ENCODE data around the gene AQP2. TPM values are rescaled to one million over a fixed set of nuclear protein-coding genes. Genes with fewer than 3 reads are reported as not detected.

The AQP2 gene
- total RNA-seq, 1 donor from 2014 or later, result not detected

GRCh38 chr12:49959685-49960473, 9.3 kb downstream of the AQP2 start:
- peaks cover 25% of the 10 kb centered on the region for H3K4me1 Mint-ChIP-seq (ENCODE audit: low read depth)
- H3K4me3 Mint-ChIP-seq (ENCODE audit: unreplicated experiment), result peak overlapping the region; percentile 47
- no peak for TF ChIP-seq CTCF (IDR thresholded peaks at IDR 0.05)
- peak; percentile 49 for DNase-seq (ENCODE audit: low spot score)
- no peaks in the 10 kb centered on the region for H3K9me3 Mint-ChIP-seq (ENCODE audit: low read depth)
- no peak overlapping the region for H3K27ac Mint-ChIP-seq (ENCODE audit: unreplicated experiment)
- H3K36me3 Mint-ChIP-seq (ENCODE audit: low read depth), result no peaks in the 10 kb centered on the region
- H3K27me3 Mint-ChIP-seq (ENCODE audit: low read depth), result peaks cover 11% of the 10 kb centered on the region

GRCh38 chr12:49960474-49961110, 10.1 kb downstream of the AQP2 start:
- Mint-ChIP-seq H3K36me3 (ENCODE audit: low read depth) (no peaks in the 10 kb centered on the region), H3K27me3 (ENCODE audit: low read depth) (peaks cover 12% of the 10 kb centered on the region), H3K4me1 (ENCODE audit: low read depth) (peaks cover 25% of the 10 kb centered on the region), H3K9me3 (ENCODE audit: low read depth) (no peaks in the 10 kb centered on the region), H3K27ac (ENCODE audit: unreplicated experiment) (no peak overlapping the region), H3K4me3 (ENCODE audit: unreplicated experiment) (peak overlapping the region; percentile 47)
- TF ChIP-seq CTCF (IDR thresholded peaks at IDR 0.05), result no peak
- DNase-seq (ENCODE audit: low spot score), result no peak

- H3K9me3 Mint-ChIP-seq (ENCODE audit: low read depth), result no peaks in the 10 kb centered on the region
- H3K4me3 Mint-ChIP-seq (ENCODE audit: unreplicated experiment), result peak within 1 kb of the TSS; percentile 50
- H3K27ac Mint-ChIP-seq (ENCODE audit: unreplicated experiment), result no peak within 1 kb of the TSS
- no peak for DNase-seq (ENCODE audit: low spot score)
- no peak for TF ChIP-seq CTCF (IDR thresholded peaks at IDR 0.05)
- H3K36me3 Mint-ChIP-seq (ENCODE audit: low read depth), result no peaks in the 10 kb centered on the region
- H3K27me3 Mint-ChIP-seq (ENCODE audit: low read depth), result peaks cover 15% of the 10 kb centered on the region
- peaks cover 25% of the 10 kb centered on the region for H3K4me1 Mint-ChIP-seq (ENCODE audit: low read depth)
Observed at GRCh38 chr12:49961111-49961922, 10.8 kb downstream of the AQP2 start, which contains the start of gene AQP5. Gene AQP5 (plus strand): TSS chr12:49961872. CDS start chr12:49962018, 146 bp downstream.

GRCh38 chr12:49961993-49962764, 11.6 kb downstream of the AQP2 start:
- TF ChIP-seq CTCF (IDR thresholded peaks at IDR 0.05), result no peak
- H3K27ac Mint-ChIP-seq (ENCODE audit: unreplicated experiment), result no peak overlapping the region
- DNase-seq (ENCODE audit: low spot score), result no peak
- peaks cover 28% of the 10 kb centered on the region for H3K4me1 Mint-ChIP-seq (ENCODE audit: low read depth)
- H3K9me3 Mint-ChIP-seq (ENCODE audit: low read depth), result no peaks in the 10 kb centered on the region
- H3K27me3 Mint-ChIP-seq (ENCODE audit: low read depth), result peaks cover 15% of the 10 kb centered on the region
- H3K4me3 Mint-ChIP-seq (ENCODE audit: unreplicated experiment), result peak overlapping the region; percentile 38
- H3K36me3 Mint-ChIP-seq (ENCODE audit: low read depth), result no peaks in the 10 kb centered on the region
